ENCODE results near the gene PIP5K1C. TPM values are rescaled to one million over a fixed set of nuclear protein-coding genes. Genes with fewer than 3 reads are reported as not detected.

The PIP5K1C gene
- total RNA-seq, 1 experiment from 2014 or later: 20.0 TPM

GRCh38 chr19:3644351-3645066 lies 55.8 kb downstream of the PIP5K1C start:
- H3K9me3 ChIP-seq (ENCODE audit: insufficient read depth, low read depth): no peaks in the 10 kb centered on the region
- H3K9me2 ChIP-seq (ENCODE audit: insufficient read depth): no peaks in the 10 kb centered on the region
- no peak overlapping the region for H2AFZ ChIP-seq
- no peak for TF ChIP-seq EZH2 (IDR thresholded peaks at IDR 0.05; ENCODE audit: low read depth)
- ChIA-PET POLR2A (ENCODE audit: unreplicated experiment) (no interaction called here), CTCF (no interaction called here)
- H3K4me1 ChIP-seq (replicated peaks; ENCODE audit: insufficient read depth): no peaks in the 10 kb centered on the region
- H4K20me1 ChIP-seq (ENCODE audit: insufficient read depth): no peaks in the 10 kb centered on the region
- H3K4me3 ChIP-seq: no peak overlapping the region
- no peaks in the 10 kb centered on the region for H3F3A ChIP-seq (ENCODE audit: insufficient read depth, low read depth)
- H3K4me2 ChIP-seq: no peak overlapping the region
- H3K27me3 ChIP-seq (ENCODE audit: insufficient read depth, low read depth): no peaks in the 10 kb centered on the region
- no peak overlapping the region for H3K27ac ChIP-seq
- H3K36me3 ChIP-seq (ENCODE audit: low read depth): no peaks in the 10 kb centered on the region
- intact Hi-C loops (cut with micrococcal nuclease; ENCODE audit: unreplicated experiment): no loop called here
- no peaks in the 10 kb centered on the region for H3K79me2 ChIP-seq (ENCODE audit: low read depth)
- DNase-seq: no peak
- BruUV-seq (replicated peaks): no TSS peak

GRCh38 chr19:3643674-3644313 lies 56.5 kb downstream of the PIP5K1C start:
- Histone ChIP-seq H3K27me3 (ENCODE audit: insufficient read depth, low read depth) (no peaks in the 10 kb centered on the region), H4K20me1 (ENCODE audit: insufficient read depth) (no peaks in the 10 kb centered on the region), H3F3A (ENCODE audit: insufficient read depth, low read depth) (no peaks in the 10 kb centered on the region), H3K27ac (no peak overlapping the region), H3K79me2 (ENCODE audit: low read depth) (no peaks in the 10 kb centered on the region), H3K4me3 (no peak overlapping the region), H2AFZ (no peak overlapping the region), H3K4me2 (no peak overlapping the region), H3K4me1 (replicated peaks; ENCODE audit: insufficient read depth) (no peaks in the 10 kb centered on the region), H3K36me3 (ENCODE audit: low read depth) (no peaks in the 10 kb centered on the region), H3K9me3 (ENCODE audit: insufficient read depth, low read depth) (no peaks in the 10 kb centered on the region), H3K9me2 (ENCODE audit: insufficient read depth) (no peaks in the 10 kb centered on the region)
- no TSS peak for BruUV-seq (replicated peaks)
- TF ChIP-seq EZH2 (IDR thresholded peaks at IDR 0.05; ENCODE audit: low read depth) (no peak), CTCF (conservative IDR thresholded peaks at IDR 0.05) (no peak)
- POLR2A ChIA-PET (ENCODE audit: unreplicated experiment): no interaction called here
- intact Hi-C loops (cut with micrococcal nuclease; ENCODE audit: unreplicated experiment): no loop called here
- DNase-seq: no peak
- CTCF ChIA-PET: no interaction called here

GRCh38 chr19:3642987-3643673 lies 57.1 kb downstream of the PIP5K1C start:
- Histone ChIP-seq H2AFZ (no peak overlapping the region), H4K20me1 (ENCODE audit: insufficient read depth) (no peaks in the 10 kb centered on the region), H3K79me2 (ENCODE audit: low read depth) (no peaks in the 10 kb centered on the region), H3K4me2 (no peak overlapping the region), H3K27ac (no peak overlapping the region), H3K36me3 (ENCODE audit: low read depth) (no peaks in the 10 kb centered on the region), H3K9me3 (ENCODE audit: insufficient read depth, low read depth) (no peaks in the 10 kb centered on the region), H3K4me1 (replicated peaks; ENCODE audit: insufficient read depth) (no peaks in the 10 kb centered on the region), H3F3A (ENCODE audit: insufficient read depth, low read depth) (no peaks in the 10 kb centered on the region), H3K4me3 (no peak overlapping the region), H3K9me2 (ENCODE audit: insufficient read depth) (no peaks in the 10 kb centered on the region), H3K27me3 (ENCODE audit: insufficient read depth, low read depth) (no peaks in the 10 kb centered on the region)
- TF ChIP-seq EZH2 (IDR thresholded peaks at IDR 0.05; ENCODE audit: low read depth): no peak
- no peak for TF ChIP-seq CTCF (conservative IDR thresholded peaks at IDR 0.05)
- DNase-seq: no peak
- BruUV-seq (replicated peaks): no TSS peak
- intact Hi-C loops (cut with micrococcal nuclease; ENCODE audit: unreplicated experiment): no loop called here
- ChIA-PET CTCF (no interaction called here), POLR2A (ENCODE audit: unreplicated experiment) (no interaction called here)
